Jurkat, Clone E6-1 (cell line): ENCODE measurements around the gene SYT11.
A peak's percentile ranks its signal among the peaks of the same experiment; 100 is the strongest.

Source experiments
- DNase-seq: peaks from one replicate; pipeline ENCODE4 v3.0.0-alpha.2; 2011; ENCODE audit warnings: low read depth, low spot score
- H3K4me3 ChIP-seq: 2 replicates; pipeline ENCODE4 v1.5.1; 2011; ENCODE audit warnings: mild to moderate bottlenecking, low read length, control low read depth, moderate library complexity

The SYT11 gene

GRCh38 chr1:155858800-155859233 is 550 bp upstream of the SYT11 start:
- DNase-seq: no peak
- peak overlapping the region; percentile 60 for H3K4me3 ChIP-seq

DNA sequence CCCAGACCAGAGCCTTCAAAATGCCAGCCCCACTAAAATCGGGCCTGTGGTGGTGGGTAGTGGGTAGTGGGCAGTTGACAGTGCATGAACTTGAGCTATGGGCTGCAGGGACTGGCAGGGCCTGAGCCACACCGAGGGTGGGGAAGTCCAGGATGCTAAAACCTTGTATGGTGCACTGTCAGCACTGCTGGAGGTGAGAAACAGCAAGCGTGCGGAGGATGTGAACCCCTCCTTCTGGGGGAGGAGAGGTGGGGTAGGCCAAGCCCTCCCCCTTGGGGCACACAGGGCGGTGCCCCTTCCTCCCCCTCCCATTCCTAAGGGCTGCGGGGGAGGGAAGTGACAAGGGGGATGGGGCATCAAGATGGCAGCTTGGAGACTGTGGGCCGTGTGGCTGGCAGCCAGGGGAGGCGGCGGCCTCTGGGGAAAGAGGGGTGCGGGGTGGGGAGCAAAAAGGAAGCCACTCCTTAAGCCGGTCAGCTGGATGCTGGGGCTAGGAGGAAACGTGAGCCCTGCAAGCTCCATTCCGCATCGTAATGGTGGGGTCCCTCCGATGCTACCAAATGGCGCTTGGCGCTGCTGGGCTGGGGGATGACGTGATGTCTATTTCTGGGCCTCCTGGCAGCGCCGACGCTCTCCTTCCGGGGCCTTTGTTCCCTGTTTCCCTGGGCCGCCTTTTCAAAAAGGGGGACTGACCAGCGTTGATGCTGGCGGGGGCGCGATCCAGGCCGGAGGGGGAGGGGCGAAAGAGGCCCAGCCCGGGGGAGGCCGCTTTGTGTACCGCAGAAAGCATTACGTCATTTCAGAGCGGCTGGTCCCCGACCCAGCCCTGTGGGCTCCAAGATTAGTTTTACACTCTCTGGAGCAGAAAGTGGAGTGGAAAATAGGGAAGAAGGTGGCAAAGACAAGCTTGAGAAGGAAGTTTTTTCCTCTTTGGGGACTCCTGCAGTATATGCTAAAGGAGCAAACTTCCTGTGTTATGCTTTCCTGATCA is 809 bp downstream of the SYT11 start:
- no peak overlapping the region for H3K4me3 ChIP-seq
- DNase-seq: no peak

DNA sequence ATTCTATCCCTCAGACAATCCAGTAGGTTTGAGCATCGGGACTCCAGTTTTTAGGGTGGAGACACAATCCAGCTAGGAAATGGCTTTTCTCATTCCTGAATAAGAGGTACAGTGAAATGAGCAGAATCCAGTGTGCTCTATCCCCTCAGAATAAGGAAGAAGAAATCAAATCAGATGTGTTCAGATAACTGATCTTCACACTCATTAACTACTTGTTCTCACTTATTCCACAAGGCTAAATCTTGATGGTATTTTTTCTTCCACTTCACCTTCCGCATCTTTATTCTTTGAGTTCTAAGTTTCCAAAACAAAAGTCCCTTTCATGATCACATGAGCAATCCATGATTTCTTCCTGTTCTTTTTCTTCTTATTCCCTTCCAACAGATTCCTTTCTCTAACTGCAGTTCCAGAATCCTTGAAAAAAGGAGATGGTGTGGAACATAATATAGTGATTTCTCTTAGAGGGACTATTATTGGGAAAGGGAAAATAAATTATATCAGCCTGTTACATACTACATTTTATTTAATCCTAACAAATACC is 1.7 kb downstream of the SYT11 start:
- no peak for DNase-seq
- H3K4me3 ChIP-seq: no peak overlapping the region

- DNase-seq: no peak
- no peak overlapping the region for H3K4me3 ChIP-seq
Observed at GRCh38 chr1:155861896-155862295, 2.5 kb downstream of the SYT11 start.

GRCh38 chr1:155864393-155864792 is 5.0 kb downstream of the SYT11 start:
- DNase-seq: no peak
- no peak overlapping the region for H3K4me3 ChIP-seq

DNA sequence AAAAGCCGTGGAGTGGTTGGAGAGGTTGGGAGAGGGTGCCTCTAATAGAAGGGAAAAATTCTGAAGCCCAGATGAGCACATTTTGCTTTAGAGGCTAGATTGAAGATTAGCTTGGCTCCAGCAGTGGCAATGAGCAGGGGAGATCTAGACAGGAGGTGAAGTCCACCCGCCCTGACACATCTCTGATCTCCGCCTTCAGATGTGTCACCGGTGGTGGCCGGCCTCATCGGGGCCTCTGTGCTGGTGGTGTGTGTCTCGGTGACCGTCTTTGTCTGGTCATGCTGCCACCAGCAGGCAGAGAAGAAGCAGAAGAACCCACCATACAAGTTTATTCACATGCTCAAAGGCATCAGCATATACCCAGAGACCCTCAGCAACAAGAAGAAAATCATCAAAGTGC is 8.4 kb downstream of the SYT11 start:
- DNase-seq: no peak

GRCh38 chr1:155871390-155871789 is 12.0 kb downstream of the SYT11 start:
- DNase-seq: no peak
- no peak overlapping the region for H3K4me3 ChIP-seq

More for the DNA sequence above, 8.4 kb downstream of the SYT11 start:
- H3K4me3 ChIP-seq: no peak overlapping the region

DNA sequence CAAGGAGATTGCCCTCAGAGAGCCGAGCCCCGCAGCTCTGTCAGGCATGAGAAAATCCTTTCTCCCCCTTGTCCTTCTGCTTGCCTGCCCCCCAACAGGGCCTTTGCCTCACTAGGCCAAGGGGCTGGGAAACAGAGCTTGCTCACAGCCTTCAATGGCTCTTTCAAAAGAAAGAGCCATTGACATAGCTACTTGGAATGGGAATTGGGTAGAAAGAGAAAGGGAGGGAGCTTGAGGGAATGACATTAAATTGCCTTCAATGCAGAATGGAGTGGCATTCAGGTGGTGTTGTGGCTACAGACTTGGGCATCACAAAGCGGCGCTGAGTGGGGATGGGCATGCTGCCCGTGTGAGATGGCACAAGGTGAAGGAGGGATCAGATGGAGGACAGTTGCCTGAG is 13.2 kb downstream of the SYT11 start:
- H3K4me3 ChIP-seq: no peak overlapping the region
- no peak for DNase-seq

- no peak overlapping the region for H3K4me3 ChIP-seq
- DNase-seq: no peak
Observed at GRCh38 chr1:155873860-155874259, 14.5 kb downstream of the SYT11 start.

GRCh38 chr1:155877945-155878344 is 18.6 kb downstream of the SYT11 start:
- no peak overlapping the region for H3K4me3 ChIP-seq

GRCh38 chr1:155880251-155880650 is 20.9 kb downstream of the SYT11 start:
- no peak for DNase-seq
- no peak overlapping the region for H3K4me3 ChIP-seq

More at GRCh38 chr1:155877945-155878344, 18.6 kb downstream of the SYT11 start:
- DNase-seq: no peak

GRCh38 chr1:155880950-155881349 is 21.6 kb downstream of the SYT11 start:
- no peak overlapping the region for H3K4me3 ChIP-seq
- DNase-seq: no peak

DNA sequence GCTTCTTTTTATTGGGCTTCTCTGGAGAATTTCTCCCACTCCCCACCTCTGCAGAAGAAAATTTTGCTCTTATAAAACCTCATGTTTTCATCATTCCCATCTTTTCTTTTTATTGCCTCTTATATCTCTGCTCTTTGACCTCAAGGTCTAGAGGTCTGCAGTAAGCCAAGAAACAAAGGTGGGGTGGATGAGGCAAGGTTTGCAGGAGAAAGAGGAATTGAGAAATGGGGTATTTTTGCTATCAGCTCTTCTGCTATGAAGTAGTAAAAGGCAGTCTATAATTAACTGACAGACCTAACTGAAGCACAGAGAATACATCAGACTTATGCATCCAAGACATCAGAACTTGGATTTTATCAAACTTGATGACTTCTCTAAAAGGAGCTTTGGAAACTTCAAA is 22.9 kb downstream of the SYT11 start:
- H3K4me3 ChIP-seq: no peak overlapping the region
- DNase-seq: no peak

GRCh38 chr1:155882766-155883165 is 23.4 kb downstream of the SYT11 start:
- no peak overlapping the region for H3K4me3 ChIP-seq

GRCh38 chr1:155884031-155884960 is 24.9 kb downstream of the SYT11 start:
- H3K4me3 ChIP-seq: no peak overlapping the region
- DNase-seq: no peak

More at GRCh38 chr1:155882766-155883165, 23.4 kb downstream of the SYT11 start:
- no peak for DNase-seq

DNA sequence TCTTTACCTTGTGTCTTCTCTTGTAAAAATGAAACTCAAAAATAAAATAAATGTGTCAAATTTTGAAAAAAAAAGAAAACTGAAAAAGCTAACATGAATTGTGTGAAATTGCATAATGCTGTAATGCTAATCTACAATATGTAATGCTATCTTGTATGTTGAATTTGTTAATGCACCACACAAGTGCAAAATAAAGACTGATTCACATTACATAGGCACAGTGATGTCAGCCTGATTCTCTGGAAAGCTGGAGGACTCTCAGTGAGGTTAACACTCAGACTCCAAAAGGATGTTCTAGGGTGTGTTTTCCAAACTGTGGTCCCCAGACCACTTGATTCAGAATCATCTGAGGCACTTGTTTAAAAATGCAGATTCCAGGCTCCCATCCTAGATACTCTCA is 25.6 kb downstream of the SYT11 start:
- H3K4me3 ChIP-seq: no peak overlapping the region

GRCh38 chr1:155888481-155888880 is 29.1 kb downstream of the SYT11 start:
- no peak for DNase-seq

More for the DNA sequence above, 25.6 kb downstream of the SYT11 start:
- no peak for DNase-seq

GRCh38 chr1:155889566-155889965 is 30.2 kb downstream of the SYT11 start:
- H3K4me3 ChIP-seq: no peak overlapping the region
- DNase-seq: no peak

More at GRCh38 chr1:155888481-155888880, 29.1 kb downstream of the SYT11 start:
- H3K4me3 ChIP-seq: no peak overlapping the region

DNA sequence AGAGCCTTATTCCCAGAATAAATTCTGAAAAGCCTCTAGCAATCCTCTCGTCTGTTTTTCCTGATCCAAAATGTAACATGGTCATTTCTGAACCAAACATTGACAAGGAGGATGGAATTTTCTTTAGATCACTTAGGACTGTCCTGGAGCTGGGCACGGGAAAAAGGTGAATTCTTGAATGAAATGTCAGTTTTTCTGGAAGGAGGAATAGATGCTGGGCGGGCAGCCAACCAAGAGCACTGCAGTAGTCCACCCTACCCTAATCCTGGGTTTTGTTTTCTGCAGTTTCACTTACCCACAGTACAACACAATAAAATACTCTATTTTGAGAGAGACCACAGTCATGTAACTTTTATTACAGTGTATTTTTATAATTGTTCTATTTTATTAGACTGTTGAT is 30.9 kb downstream of the SYT11 start:
- H3K4me3 ChIP-seq: no peak overlapping the region
- no peak for DNase-seq
